HFFc6 (cell line): ENCODE measurements around the gene SPOCK3. TPM values are rescaled to one million over a fixed set of nuclear protein-coding genes. Genes with fewer than 3 reads are reported as not detected.

Experiments
- DNase-seq: peaks from one replicate; pipeline ENCODE4 v3.0.0-alpha.2; 2018
- H3K27ac Mint-ChIP-seq: 2 replicates; pipeline ENCODE4 v1.8.0; 2020; ENCODE audit warnings: mild to moderate bottlenecking, mixed read lengths
- H3K27me3 Mint-ChIP-seq: 2 replicates; pipeline ENCODE4 v1.8.0; 2021; ENCODE audit warnings: mild to moderate bottlenecking, moderate library complexity, mixed read lengths; ENCODE audit not compliant: insufficient read depth
- H3K36me3 Mint-ChIP-seq: 2 replicates; pipeline ENCODE4 v1.8.0; 2021; ENCODE audit warnings: low read depth, mixed read lengths
- H3K4me1 Mint-ChIP-seq: 2 replicates; pipeline ENCODE4 v1.8.0; 2020; ENCODE audit warnings: low read depth, mixed read lengths
- H3K4me3 Mint-ChIP-seq: 2 replicates; pipeline ENCODE4 v1.8.0; 2020; ENCODE audit warnings: mild to moderate bottlenecking, moderate library complexity, mixed read lengths
- H3K9me3 Mint-ChIP-seq: 2 replicates; pipeline ENCODE4 v1.8.0; 2020; ENCODE audit warnings: mild to moderate bottlenecking, mixed read lengths
- CTCF ChIP-seq: fragments of 200-600 bp; sonication (generic); IDR thresholded peaks from 2 replicates; pipeline ENCODE4 v1.5.0; 2021; ENCODE audit warnings: antibody characterized with exemption, mild to moderate bottlenecking
- total RNA-seq, 6 experiments: library from RNA; stranded (reverse); fragmentation: NEBNext Ultra II Directional; extraction: Animal tissue kit (Norgen Biotek cat#: 25700); gene quantifications; 2 replicates in 1 of 6; 3 replicates in 5 of 6; pipeline ENCODE4 v1.2.3, GENCODE V29; 2021

The SPOCK3 gene
- total RNA-seq, 6 experiments from 2014 or later: not detected

GRCh38 chr4:167014944-167015343 lies 219.3 kb downstream of the SPOCK3 start:
- Mint-ChIP-seq H3K4me3 (no peak overlapping the region), H3K9me3 (no peaks in the 10 kb centered on the region), H3K27ac (no peak overlapping the region), H3K27me3 (no peaks in the 10 kb centered on the region), H3K36me3 (no peaks in the 10 kb centered on the region), H3K4me1 (no peaks in the 10 kb centered on the region)
- no peak for TF ChIP-seq CTCF
- no peak for DNase-seq

- no peaks in the 10 kb centered on the region for H3K36me3 Mint-ChIP-seq
- no peak overlapping the region for H3K27ac Mint-ChIP-seq
- H3K4me1 Mint-ChIP-seq: no peaks in the 10 kb centered on the region
- H3K4me3 Mint-ChIP-seq: no peak overlapping the region
- H3K9me3 Mint-ChIP-seq: peaks cover 9% of the 10 kb centered on the region; the same call in 1 of the 2 replicates
- no peak for TF ChIP-seq CTCF
- DNase-seq: no peak
- H3K27me3 Mint-ChIP-seq: no peaks in the 10 kb centered on the region
Observed at GRCh38 chr4:167003326-167003725, 231.0 kb downstream of the SPOCK3 start.

GRCh38 chr4:167000141-167000852 lies 234.0 kb downstream of the SPOCK3 start:
- Mint-ChIP-seq H3K9me3 (peaks cover 9% of the 10 kb centered on the region; the same call in 1 of the 2 replicates), H3K4me1 (no peaks in the 10 kb centered on the region)

GRCh38 chr4:166996216-166996615 lies 238.1 kb downstream of the SPOCK3 start:
- DNase-seq: no peak
- no peak for TF ChIP-seq CTCF
- Mint-ChIP-seq H3K4me3 (no peak overlapping the region), H3K27me3 (no peaks in the 10 kb centered on the region), H3K4me1 (no peaks in the 10 kb centered on the region), H3K9me3 (peaks cover 4% of the 10 kb centered on the region), H3K36me3 (no peaks in the 10 kb centered on the region), H3K27ac (no peak overlapping the region)

More at GRCh38 chr4:167000141-167000852, 234.0 kb downstream of the SPOCK3 start:
- H3K36me3 Mint-ChIP-seq: no peaks in the 10 kb centered on the region
- no peak for TF ChIP-seq CTCF
- H3K27me3 Mint-ChIP-seq: no peaks in the 10 kb centered on the region
- no peak overlapping the region for H3K4me3 Mint-ChIP-seq
- no peak overlapping the region for H3K27ac Mint-ChIP-seq
- DNase-seq: no peak

- Mint-ChIP-seq H3K4me1 (no peaks in the 10 kb centered on the region), H3K27ac (no peak overlapping the region), H3K36me3 (no peaks in the 10 kb centered on the region), H3K27me3 (no peaks in the 10 kb centered on the region), H3K4me3 (no peak overlapping the region), H3K9me3 (peaks cover 4% of the 10 kb centered on the region; the same call in 1 of the 2 replicates)
- TF ChIP-seq CTCF: no peak
- DNase-seq: no peak
Observed at GRCh38 chr4:166994686-166995085, 239.6 kb downstream of the SPOCK3 start.
